HepG2 (cell line): ENCODE results near the gene EFNB1. TPM values are rescaled to one million over a fixed set of nuclear protein-coding genes. Genes with fewer than 3 reads are reported as not detected.
A peak's percentile ranks its signal among the peaks of the same experiment; 100 is the strongest.

Source experiments
- AGO1 ChIP-seq: fragments of 200-400 bp; formaldehyde crosslinking; IDR thresholded peaks from 2 replicates; pipeline ENCODE4 v1.6.1; 2017; ENCODE audit warnings: mild to moderate bottlenecking, low read depth, low read length, moderate library complexity; ENCODE audit not compliant: poor library complexity, severe bottlenecking
- BHLHE40 ChIP-seq: IDR thresholded peaks from 2 replicates; pipeline ENCODE4 v1.6.1; 2011; ENCODE audit warnings: low read length, improper control_type of control experiment
- CC2D1A ChIP-seq: sonication (generic); formaldehyde crosslinking; IDR thresholded peaks from 2 replicates; pipeline ENCODE4 v1.8.1; 2023; ENCODE audit warnings: mild to moderate bottlenecking, missing genetic modification reagents
- HES4 ChIP-seq: sonication (generic); formaldehyde crosslinking; IDR thresholded peaks from 2 replicates; pipeline ENCODE4 v1.9.0; 2021; ENCODE audit warnings: mild to moderate bottlenecking, missing genetic modification reagents, borderline replicate concordance
- HINFP ChIP-seq: sonication (generic); formaldehyde crosslinking; IDR thresholded peaks from 2 replicates; pipeline ENCODE4 v1.4.0; 2020; ENCODE audit warnings: low read depth, mild to moderate bottlenecking, missing genetic modification reagents
- HMGXB4 ChIP-seq, 2 experiments: sonication (generic) in 1 of 2; formaldehyde crosslinking in 1 of 2; IDR thresholded peaks; 2 replicates each; pipeline versions ENCODE4 v1.4.0 to v1.6.1; 2018 to 2020; ENCODE audit warnings: missing genetic modification reagents in 2 of 2, borderline replicate concordance in 1 of 2, low read depth in 1 of 2, mild to moderate bottlenecking in 1 of 2, missing biosample characterization in 1 of 2
- KLF9 ChIP-seq: IDR thresholded peaks from 2 replicates; pipeline ENCODE4 v1.6.1; 2016; ENCODE audit warnings: low read depth
- SAP130 ChIP-seq: IDR thresholded peaks from 2 replicates; pipeline ENCODE4 v1.6.1; 2016; ENCODE audit warnings: low read depth
- SATB2 ChIP-seq: sonication (generic); formaldehyde crosslinking; IDR thresholded peaks from 2 replicates; pipeline ENCODE4 v1.5.0; 2020; ENCODE audit warnings: missing genetic modification reagents
- SMAD1 ChIP-seq: sonication (generic); formaldehyde crosslinking; IDR thresholded peaks from 2 replicates; pipeline ENCODE4 v1.4.0; 2020; ENCODE audit warnings: missing genetic modification reagents, low read depth, mild to moderate bottlenecking, borderline replicate concordance
- TAF1 ChIP-seq: sonication (generic); formaldehyde crosslinking; IDR thresholded peaks from 2 replicates; pipeline ENCODE4 v1.4.0; 2020; ENCODE audit warnings: missing genetic modification reagents
- ZFP1 ChIP-seq: IDR thresholded peaks from 2 replicates; pipeline ENCODE4 v1.6.1; 2016
- ZFP82 ChIP-seq: sonication (generic); formaldehyde crosslinking; IDR thresholded peaks from 2 replicates; pipeline ENCODE4 v1.5.1; 2020; ENCODE audit warnings: mild to moderate bottlenecking, missing genetic modification reagents, borderline replicate concordance
- ZNF292 ChIP-seq: sonication (generic); formaldehyde crosslinking; IDR thresholded peaks from 2 replicates; pipeline ENCODE4 v1.8.1; 2022; ENCODE audit warnings: mild to moderate bottlenecking, low read depth, missing genetic modification reagents, borderline replicate concordance
- ZNF34 ChIP-seq: sonication (generic); formaldehyde crosslinking; IDR thresholded peaks from 2 replicates; pipeline ENCODE4 v1.4.0; 2020; ENCODE audit warnings: mild to moderate bottlenecking, missing genetic modification reagents, borderline replicate concordance
- ZNF780A ChIP-seq: sonication (generic); formaldehyde crosslinking; IDR thresholded peaks from 2 replicates; pipeline ENCODE4 v1.8.0; 2022; ENCODE audit warnings: mild to moderate bottlenecking, missing genetic modification reagents, moderate library complexity
- ZNF891 ChIP-seq: sonication (generic); formaldehyde crosslinking; IDR thresholded peaks from 2 replicates; pipeline ENCODE4 v1.5.0; 2020; ENCODE audit warnings: mild to moderate bottlenecking, missing genetic modification reagents
- polyA plus RNA-seq, 8 experiments: library from polyadenylated mRNA; depleted of rRNA in 3 of 8; stranded (reverse) in 7 of 8; unstranded in 1 of 8; fragments of >200 nt; fragmentation: Illumina TruSeq in 4 of 8; extraction: Trizol in 4 of 8; gene quantifications; 2 replicates each; pipeline versions ENCODE4 v1.2.1 to v1.2.3, GENCODE V29; 2011 to 2016; ENCODE audit warnings: low read depth in 4 of 8, missing spikeins in 1 of 8, mixed read lengths in 1 of 8; ENCODE audit not compliant: insufficient read depth in 1 of 8
- total RNA-seq, 5 experiments: library from RNA; depleted of rRNA; stranded (reverse); fragments of >200 nt; fragmentation: Illumina TruSeq; extraction: Trizol; gene quantifications; 2 replicates each; pipeline ENCODE4 v1.2.3, GENCODE V29; 2016; ENCODE audit warnings: low read depth in 1 of 5
- TF ChIP-seq, protein P1 (sequence below): sonication (generic); formaldehyde crosslinking; IDR thresholded peaks from 2 replicates; pipeline ENCODE4 v1.4.0; 2020; ENCODE audit warnings: missing genetic modification reagents, borderline replicate concordance
- TF ChIP-seq, protein P2 (sequence below): IDR thresholded peaks from 2 replicates; pipeline ENCODE4 v1.6.1; 2016; ENCODE audit warnings: missing genetic modification reagents, missing compliant biosample characterization

The EFNB1 gene
- total and polyA plus RNA-seq, 2 of the 13 experiments (the other 11 are each of a cell fraction or from before 2014, with no cell fraction given) = 4.0 to 4.1 TPM

GRCh38 chrX:68828740-68829581 lies at the start of gene EFNB1 (continued):
- TF ChIP-seq HES4 (CRISPR knock-in tag) (no peak; the same call in 1 of the 2 replicates), BHLHE40 (no peak), CC2D1A (CRISPR knock-in tag) (no peak), KLF9 (CRISPR knock-in tag) (no peak), HMGXB4 (CRISPR knock-in tag; IDR thresholded peaks at IDR 0.05; ENCODE audit: borderline replicate concordance in 1 of 2, low read depth in 1 of 2) (peak in 1 of 2 experiments; percentile 29; a peak in 1 of 4 replicates), ZNF891 (no peak), ZFP82 (CRISPR knock-in tag) (no peak), TAF1 (CRISPR knock-in tag) (peak; percentile 92), AGO1 (no peak), SAP130 (CRISPR knock-in tag) (peak; percentile 58), ZNF780A (no peak), ZFP1 (CRISPR knock-in tag) (no peak), ZNF34 (CRISPR knock-in tag) (no peak), HINFP (CRISPR knock-in tag) (0 out of 2 replicates have a peak, but pooled peaks have one; percentile 56), SATB2 (CRISPR knock-in tag) (no peak), ZNF292 (no peak), SMAD1 (CRISPR knock-in tag) (no peak)
- TF ChIP-seq, protein P1, sequence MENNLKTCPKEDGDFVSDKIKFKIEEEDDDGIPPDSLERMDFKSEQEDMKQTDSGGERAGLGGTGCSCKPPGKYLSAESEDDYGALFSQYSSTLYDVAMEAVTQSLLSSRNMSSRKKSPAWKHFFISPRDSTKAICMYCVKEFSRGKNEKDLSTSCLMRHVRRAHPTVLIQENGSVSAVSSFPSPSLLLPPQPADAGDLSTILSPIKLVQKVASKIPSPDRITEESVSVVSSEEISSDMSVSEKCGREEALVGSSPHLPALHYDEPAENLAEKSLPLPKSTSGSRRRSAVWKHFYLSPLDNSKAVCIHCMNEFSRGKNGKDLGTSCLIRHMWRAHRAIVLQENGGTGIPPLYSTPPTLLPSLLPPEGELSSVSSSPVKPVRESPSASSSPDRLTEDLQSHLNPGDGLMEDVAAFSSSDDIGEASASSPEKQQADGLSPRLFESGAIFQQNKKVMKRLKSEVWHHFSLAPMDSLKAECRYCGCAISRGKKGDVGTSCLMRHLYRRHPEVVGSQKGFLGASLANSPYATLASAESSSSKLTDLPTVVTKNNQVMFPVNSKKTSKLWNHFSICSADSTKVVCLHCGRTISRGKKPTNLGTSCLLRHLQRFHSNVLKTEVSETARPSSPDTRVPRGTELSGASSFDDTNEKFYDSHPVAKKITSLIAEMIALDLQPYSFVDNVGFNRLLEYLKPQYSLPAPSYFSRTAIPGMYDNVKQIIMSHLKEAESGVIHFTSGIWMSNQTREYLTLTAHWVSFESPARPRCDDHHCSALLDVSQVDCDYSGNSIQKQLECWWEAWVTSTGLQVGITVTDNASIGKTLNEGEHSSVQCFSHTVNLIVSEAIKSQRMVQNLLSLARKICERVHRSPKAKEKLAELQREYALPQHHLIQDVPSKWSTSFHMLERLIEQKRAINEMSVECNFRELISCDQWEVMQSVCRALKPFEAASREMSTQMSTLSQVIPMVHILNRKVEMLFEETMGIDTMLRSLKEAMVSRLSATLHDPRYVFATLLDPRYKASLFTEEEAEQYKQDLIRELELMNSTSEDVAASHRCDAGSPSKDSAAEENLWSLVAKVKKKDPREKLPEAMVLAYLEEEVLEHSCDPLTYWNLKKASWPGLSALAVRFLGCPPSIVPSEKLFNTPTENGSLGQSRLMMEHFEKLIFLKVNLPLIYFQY (CRISPR knock-in tag) = no peak
- TF ChIP-seq, protein P2, sequence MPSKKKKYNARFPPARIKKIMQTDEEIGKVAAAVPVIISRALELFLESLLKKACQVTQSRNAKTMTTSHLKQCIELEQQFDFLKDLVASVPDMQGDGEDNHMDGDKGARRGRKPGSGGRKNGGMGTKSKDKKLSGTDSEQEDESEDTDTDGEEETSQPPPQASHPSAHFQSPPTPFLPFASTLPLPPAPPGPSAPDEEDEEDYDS = peak; percentile 99
